Lung (tissue), 12 donors: Measurements from ENCODE around the gene STEEP1. TPM values are rescaled to one million over a fixed set of nuclear protein-coding genes. Genes with fewer than 3 reads are reported as not detected.
A peak's percentile ranks its signal among the peaks of the same experiment; 100 is the strongest.

ENCODE experiments used
- ATAC-seq: fragments of 200-7000 bp; cut with Tn5 transposase; one replicate; pipeline ENCODE4 v1.9.1; 2020; ENCODE audit warnings: moderate number of reproducible peaks; ENCODE audit not compliant: insufficient read depth, low FRiP score
- DNase-seq, 3 donors: peaks; one replicate each; pipeline ENCODE4 v3.0.0-alpha.2; 2013 to 2017
- H3K27ac ChIP-seq, 2 donors: one replicate each; pipeline ENCODE4 v1.5.1; 2013; ENCODE audit warnings: mild to moderate bottlenecking in 2 of 2, moderate library complexity in 2 of 2, control low read depth in 1 of 2, inconsistent platforms in 1 of 2, low read depth in 1 of 2, low read length in 1 of 2
- H3K27me3 ChIP-seq, 3 donors: one replicate each; pipeline ENCODE4 v1.5.1; 2013; ENCODE audit warnings: low read length in 2 of 3; ENCODE audit not compliant: control insufficient read depth in 3 of 3, insufficient read depth in 3 of 3
- H3K36me3 ChIP-seq, 4 donors: one replicate each; pipeline ENCODE4 v1.5.1; 2013; ENCODE audit warnings: low read length in 4 of 4, mild to moderate bottlenecking in 1 of 4, moderate library complexity in 1 of 4; ENCODE audit not compliant: control insufficient read depth in 4 of 4, insufficient read depth in 4 of 4
- H3K4me1 ChIP-seq, 5 donors: one replicate each; pipeline ENCODE4 v1.5.1; 2013; ENCODE audit warnings: low read length in 5 of 5, mild to moderate bottlenecking in 2 of 5, moderate library complexity in 1 of 5; ENCODE audit not compliant: control insufficient read depth in 5 of 5, insufficient read depth in 5 of 5
- H3K4me3 ChIP-seq: one replicate; pipeline ENCODE4 v1.5.1; 2013; ENCODE audit warnings: mild to moderate bottlenecking, control low read depth, moderate library complexity
- H3K9ac ChIP-seq, 2 donors: one replicate each; pipeline ENCODE4 v1.5.1; 2013; ENCODE audit warnings: low read length in 2 of 2, control low read depth in 1 of 2; ENCODE audit not compliant: insufficient read depth in 1 of 2
- H3K9me3 ChIP-seq, 4 donors: one replicate each; pipeline ENCODE4 v1.5.1; 2013; ENCODE audit warnings: low read length in 3 of 4, mild to moderate bottlenecking in 1 of 4, moderate library complexity in 1 of 4; ENCODE audit not compliant: control insufficient read depth in 4 of 4, insufficient read depth in 3 of 4
- WGBS, 2 donors: extraction: QIAGEN DNeasy Blood & Tissue Kit; methylation state at CpG; one replicate each; pipeline ENCODE4 v1.1.7; 2013; 5-methylcytosine and 5-hydroxymethylcytosine counted together
- polyA plus RNA-seq, 2 donors: library from polyadenylated mRNA; stranded (reverse); fragments of 200-250 nt; gene quantifications; one replicate each; pipeline ENCODE4 v1.2.1, GENCODE V29; 2013
- total RNA-seq, 2 donors: library from RNA; depleted of rRNA in 1 of 2; stranded (reverse); fragments of >200 nt in 1 of 2; gene quantifications; one replicate each; pipeline ENCODE4 v1.2.1, GENCODE V29; 2014 to 2021
- TF ChIP-seq, protein P1 (sequence below): IDR thresholded peaks from 2 replicates; pipeline ENCODE4 v1.5.1; 2012; ENCODE audit warnings: mild to moderate bottlenecking; ENCODE audit errors: control extremely low read depth, extremely low read depth
- donor health status: control.
- donor health status: control.
- donor health status: Bipolar disorder and iron deficiency.
- donor health status: healthy.
- donor health status: DM: yes; HTN: yes; CAD: no.

The STEEP1 gene
- total and polyA plus RNA-seq, 4 donors: 8.3 to 40.8 (median 18.2) TPM

DNA sequence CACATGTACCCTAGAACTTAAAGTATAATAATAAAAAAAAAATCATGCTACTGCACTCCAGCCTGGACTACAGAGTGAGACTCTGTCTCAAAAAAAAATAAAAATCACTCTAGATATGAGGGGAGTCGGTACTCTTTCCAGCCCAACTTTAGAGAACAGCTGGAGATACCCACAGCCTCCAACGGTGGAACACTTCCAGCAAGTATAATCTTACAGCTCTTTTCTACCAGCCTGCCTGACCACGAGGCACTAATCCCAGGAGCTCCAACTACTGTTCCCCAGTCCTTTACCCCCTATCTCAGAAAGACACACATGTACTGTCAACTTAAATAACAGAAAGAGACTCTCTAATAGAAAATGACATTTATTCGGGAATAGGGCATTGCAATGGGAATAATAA lies 46.8 kb downstream of the STEEP1 start:
- ATAC-seq (no peak), DNase-seq (no peak)
- Histone ChIP-seq H3K9ac (no peak overlapping the region), H3K36me3 (no peaks in the 10 kb centered on the region), H3K4me1 (no peaks in the 10 kb centered on the region), H3K27ac (no peak overlapping the region), H3K4me3 (no peak overlapping the region), H3K27me3 (no peaks in the 10 kb centered on the region), H3K9me3 (no peaks in the 10 kb centered on the region)
- TF ChIP-seq, protein P1, sequence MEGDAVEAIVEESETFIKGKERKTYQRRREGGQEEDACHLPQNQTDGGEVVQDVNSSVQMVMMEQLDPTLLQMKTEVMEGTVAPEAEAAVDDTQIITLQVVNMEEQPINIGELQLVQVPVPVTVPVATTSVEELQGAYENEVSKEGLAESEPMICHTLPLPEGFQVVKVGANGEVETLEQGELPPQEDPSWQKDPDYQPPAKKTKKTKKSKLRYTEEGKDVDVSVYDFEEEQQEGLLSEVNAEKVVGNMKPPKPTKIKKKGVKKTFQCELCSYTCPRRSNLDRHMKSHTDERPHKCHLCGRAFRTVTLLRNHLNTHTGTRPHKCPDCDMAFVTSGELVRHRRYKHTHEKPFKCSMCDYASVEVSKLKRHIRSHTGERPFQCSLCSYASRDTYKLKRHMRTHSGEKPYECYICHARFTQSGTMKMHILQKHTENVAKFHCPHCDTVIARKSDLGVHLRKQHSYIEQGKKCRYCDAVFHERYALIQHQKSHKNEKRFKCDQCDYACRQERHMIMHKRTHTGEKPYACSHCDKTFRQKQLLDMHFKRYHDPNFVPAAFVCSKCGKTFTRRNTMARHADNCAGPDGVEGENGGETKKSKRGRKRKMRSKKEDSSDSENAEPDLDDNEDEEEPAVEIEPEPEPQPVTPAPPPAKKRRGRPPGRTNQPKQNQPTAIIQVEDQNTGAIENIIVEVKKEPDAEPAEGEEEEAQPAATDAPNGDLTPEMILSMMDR: no peak
- 78 to 81% methylated on average over 4 of the region's 4 CpGs for WGBS, 2 donors

- Histone ChIP-seq H3K27ac (no peak overlapping the region), H3K4me1 (no peaks in the 10 kb centered on the region), H3K9ac (no peak overlapping the region), H3K4me3 (no peak overlapping the region), H3K9me3 (no peaks in the 10 kb centered on the region), H3K27me3 (no peaks in the 10 kb centered on the region), H3K36me3 (no peaks in the 10 kb centered on the region)
- TF ChIP-seq, protein P1: peak; percentile 73
- peak; percentile 82 for ATAC-seq
- DNase-seq: peak; percentile 39 to 77 (median 57)
- 32 to 42% methylated on average over 5 of the region's 5 CpGs for WGBS, 2 donors
Observed at GRCh38 chrX:119516157-119516702, 49.0 kb downstream of the STEEP1 start.

- no peak overlapping the region for H3K9ac ChIP-seq
- no peaks in the 10 kb centered on the region for H3K27me3 ChIP-seq
- no peaks in the 10 kb centered on the region for H3K4me1 ChIP-seq
- H3K4me3 ChIP-seq: no peak overlapping the region
- H3K36me3 ChIP-seq: no peaks in the 10 kb centered on the region
- no peaks in the 10 kb centered on the region for H3K9me3 ChIP-seq
- WGBS, 2 donors: 49 to 54% methylated on average over 14 of the region's 14 CpGs
- DNase-seq (peak; percentile 49 to 61 (median 57)), ATAC-seq (peak; percentile 85)
- H3K27ac ChIP-seq: no peak overlapping the region
- TF ChIP-seq, protein P1: peak; percentile 28
Observed at GRCh38 chrX:119512146-119512800, 52.9 kb downstream of the STEEP1 start.
